ENCODE measurements around the gene EGFL7.

DNA sequence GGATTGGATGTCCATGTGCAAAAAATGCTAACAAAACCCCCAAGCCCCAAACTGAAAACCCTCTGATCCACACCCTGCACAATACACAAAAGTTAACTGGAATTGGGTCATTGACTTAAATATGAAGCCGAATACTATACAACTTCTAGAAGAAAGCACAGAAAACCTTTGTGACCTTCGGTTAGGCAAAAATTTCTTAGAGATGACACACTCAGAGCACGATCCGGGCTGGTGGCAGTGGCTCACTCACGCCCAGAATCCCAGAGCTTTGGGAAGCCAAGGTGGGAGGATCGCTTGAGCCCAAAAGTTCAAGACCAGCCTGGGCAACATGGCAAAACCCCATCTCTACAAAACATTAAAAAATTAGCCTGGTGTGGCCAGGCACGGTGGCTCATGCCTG lies 47.8 kb downstream of the EGFL7 start:
- no peak for TF ChIP-seq JUND (IDR thresholded peaks at IDR 0.05; ENCODE audit: low read length)
- TF ChIP-seq, protein P1, sequence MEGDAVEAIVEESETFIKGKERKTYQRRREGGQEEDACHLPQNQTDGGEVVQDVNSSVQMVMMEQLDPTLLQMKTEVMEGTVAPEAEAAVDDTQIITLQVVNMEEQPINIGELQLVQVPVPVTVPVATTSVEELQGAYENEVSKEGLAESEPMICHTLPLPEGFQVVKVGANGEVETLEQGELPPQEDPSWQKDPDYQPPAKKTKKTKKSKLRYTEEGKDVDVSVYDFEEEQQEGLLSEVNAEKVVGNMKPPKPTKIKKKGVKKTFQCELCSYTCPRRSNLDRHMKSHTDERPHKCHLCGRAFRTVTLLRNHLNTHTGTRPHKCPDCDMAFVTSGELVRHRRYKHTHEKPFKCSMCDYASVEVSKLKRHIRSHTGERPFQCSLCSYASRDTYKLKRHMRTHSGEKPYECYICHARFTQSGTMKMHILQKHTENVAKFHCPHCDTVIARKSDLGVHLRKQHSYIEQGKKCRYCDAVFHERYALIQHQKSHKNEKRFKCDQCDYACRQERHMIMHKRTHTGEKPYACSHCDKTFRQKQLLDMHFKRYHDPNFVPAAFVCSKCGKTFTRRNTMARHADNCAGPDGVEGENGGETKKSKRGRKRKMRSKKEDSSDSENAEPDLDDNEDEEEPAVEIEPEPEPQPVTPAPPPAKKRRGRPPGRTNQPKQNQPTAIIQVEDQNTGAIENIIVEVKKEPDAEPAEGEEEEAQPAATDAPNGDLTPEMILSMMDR (IDR thresholded peaks at IDR 0.05; ENCODE audit: control extremely low read depth in 1 of 3, insufficient read depth in 1 of 3, low read depth in 1 of 3, low read length in 3 of 3): no peak
- TF ChIP-seq BRCA1 (IDR thresholded peaks at IDR 0.05; ENCODE audit: low read depth, low read length): no peak
- no peak for TF ChIP-seq POLR2AphosphoS5 (IDR thresholded peaks at IDR 0.05; ENCODE audit: low read depth, low read length)
- TF ChIP-seq YY1 (IDR thresholded peaks at IDR 0.05; ENCODE audit: low read depth, low read length): no peak
- TF ChIP-seq CREB1 (IDR thresholded peaks at IDR 0.05): no peak
- no peak for TF ChIP-seq NRF1 (IDR thresholded peaks at IDR 0.05; ENCODE audit: low read depth, low read length)
- TF ChIP-seq, protein P2, sequence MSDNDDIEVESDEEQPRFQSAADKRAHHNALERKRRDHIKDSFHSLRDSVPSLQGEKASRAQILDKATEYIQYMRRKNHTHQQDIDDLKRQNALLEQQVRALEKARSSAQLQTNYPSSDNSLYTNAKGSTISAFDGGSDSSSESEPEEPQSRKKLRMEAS (IDR thresholded peaks at IDR 0.05): no peak
- no peak for TF ChIP-seq POLR2A (IDR thresholded peaks at IDR 0.05; ENCODE audit: control extremely low read depth in 1 of 2, low read depth in 2 of 2, low read length in 2 of 2)
- TF ChIP-seq EZH2 (IDR thresholded peaks at IDR 0.05; ENCODE audit: low read depth, low read length, severe bottlenecking): no peak
- no peak for TF ChIP-seq TCF12 (IDR thresholded peaks at IDR 0.05; ENCODE audit: low read depth, low read length)
- TF ChIP-seq SP4 (IDR thresholded peaks at IDR 0.05; ENCODE audit: low read length): no peak
- no peak for TF ChIP-seq NANOG (IDR thresholded peaks at IDR 0.05; ENCODE audit: insufficient read depth, low read depth, low read length, poor library complexity, severe bottlenecking)
